Duodenal mucosa (tissue), 2 donors: ENCODE measurements around the gene KLF6.

Source experiments
- H3K27ac ChIP-seq: one replicate; pipeline ENCODE4 v1.7.0; 2013; ENCODE audit warnings: low read depth, low read length
- H3K27me3 ChIP-seq, 2 donors: one replicate each; pipeline ENCODE4 v1.7.0; 2013; ENCODE audit warnings: low read length in 2 of 2, control low read depth in 1 of 2; ENCODE audit not compliant: insufficient read depth in 2 of 2, control insufficient read depth in 1 of 2
- H3K36me3 ChIP-seq, 2 donors: one replicate each; pipeline ENCODE4 v1.7.0; 2013; ENCODE audit warnings: low read length in 2 of 2, control low read depth in 1 of 2; ENCODE audit not compliant: insufficient read depth in 2 of 2, control insufficient read depth in 1 of 2
- H3K4me1 ChIP-seq, 2 donors: one replicate each; pipeline ENCODE4 v1.7.0; 2013; ENCODE audit warnings: low read length in 2 of 2, control low read depth in 1 of 2; ENCODE audit not compliant: insufficient read depth in 2 of 2, control insufficient read depth in 1 of 2
- H3K4me3 ChIP-seq, 2 donors: one replicate each; pipeline ENCODE4 v1.7.0; 2013; ENCODE audit warnings: low read length in 2 of 2, low read depth in 1 of 2
- H3K9ac ChIP-seq, 2 donors: one replicate each; pipeline ENCODE4 v1.7.0; 2013; ENCODE audit warnings: low read length in 2 of 2, low read depth in 1 of 2
- H3K9me3 ChIP-seq, 2 donors: one replicate each; pipeline ENCODE4 v1.7.0; 2013; ENCODE audit warnings: low read length in 2 of 2, control low read depth in 1 of 2; ENCODE audit not compliant: control insufficient read depth in 1 of 2

KLF6 gene

DNA sequence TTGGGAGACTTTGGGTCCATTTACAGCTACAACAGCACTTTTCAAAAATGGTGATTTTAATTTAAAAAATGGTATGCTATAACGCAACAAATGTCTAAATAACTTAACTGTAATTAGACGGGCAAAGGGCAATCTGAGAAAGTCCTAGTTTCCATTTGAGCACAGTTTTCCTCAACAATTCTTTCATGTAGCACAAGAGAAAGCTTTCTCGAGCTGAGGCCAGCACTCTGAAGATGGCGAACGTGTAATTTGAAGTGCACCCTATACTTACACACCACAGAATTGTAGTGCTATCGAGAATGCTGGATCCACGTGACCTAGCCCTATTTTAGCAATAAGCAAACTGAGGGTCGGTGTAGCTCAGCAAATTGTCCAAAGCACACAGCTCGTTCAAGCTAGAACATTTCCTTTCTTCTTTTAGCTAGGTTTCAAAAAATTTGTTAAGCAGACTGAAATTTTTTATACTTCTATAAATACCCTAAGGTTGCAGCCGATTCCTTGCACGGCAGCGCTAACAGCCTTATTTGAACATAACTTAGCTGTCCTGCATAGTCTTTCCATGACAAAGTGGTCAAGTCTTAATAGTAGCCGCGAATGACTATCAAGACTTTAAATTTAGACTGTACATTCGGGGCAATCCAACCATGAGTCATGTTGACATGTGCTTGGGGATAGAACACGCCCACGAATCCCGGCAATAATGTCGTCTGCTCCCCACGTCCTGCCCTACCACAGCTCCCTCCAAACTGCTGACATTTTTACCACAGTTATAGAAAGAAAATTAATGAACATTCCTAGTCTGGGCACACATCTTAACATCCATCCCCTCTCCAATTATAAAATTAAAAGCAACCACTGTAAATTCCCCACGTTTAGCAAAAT is 10.0 kb downstream of the KLF6 start:
- Histone ChIP-seq H3K4me1 (peaks cover 19 to 44% of the 10 kb centered on the region in 2 donors), H3K9me3 (no peaks in the 10 kb centered on the region), H3K36me3 (peaks cover 37 to 53% of the 10 kb centered on the region in 2 donors), H3K27me3 (no peaks in the 10 kb centered on the region), H3K4me3 (no peak overlapping the region), H3K27ac (peak overlapping the region; percentile 37), H3K9ac (no peak overlapping the region)

DNA sequence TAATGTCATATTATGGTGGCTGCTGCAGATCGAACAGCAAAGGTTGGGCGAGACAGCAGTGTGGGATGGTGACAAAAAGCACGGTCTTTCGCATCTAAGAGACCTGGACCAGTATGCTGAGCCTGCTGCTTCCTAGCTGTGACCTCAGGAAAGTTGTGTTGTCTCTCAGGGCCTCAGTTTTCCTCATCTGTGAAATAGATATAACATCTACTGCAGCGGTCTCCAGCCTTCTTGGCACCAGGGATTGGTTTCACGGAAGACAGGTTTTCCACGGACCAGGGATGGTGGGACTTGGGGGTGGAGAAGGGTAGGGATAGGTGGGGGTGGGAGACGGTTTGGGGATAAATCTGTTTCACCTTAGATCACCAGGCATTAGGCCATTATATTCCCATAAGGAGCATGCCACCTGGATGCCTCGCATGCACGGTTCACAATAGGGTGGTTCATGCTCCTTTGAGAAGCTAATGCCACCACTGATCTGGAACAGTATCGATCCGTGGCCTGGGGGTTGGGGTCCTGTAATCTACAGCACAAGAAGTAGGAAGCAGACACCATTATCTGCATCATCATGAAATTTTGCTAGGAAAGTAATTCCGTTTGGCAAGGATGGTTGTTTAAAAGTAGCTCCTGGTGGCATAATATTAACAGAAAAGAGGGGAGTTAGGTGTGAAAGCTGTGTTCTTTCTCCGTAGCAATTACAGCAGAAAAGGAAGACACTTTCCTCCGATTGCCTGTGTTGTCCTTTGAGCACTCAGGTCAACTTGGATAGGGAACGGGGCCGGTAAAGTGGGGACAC is 10.8 kb downstream of the KLF6 start:
- Histone ChIP-seq H3K9ac (no peak overlapping the region), H3K27me3 (no peaks in the 10 kb centered on the region), H3K36me3 (peaks cover 28 to 45% of the 10 kb centered on the region in 2 donors), H3K27ac (no peak overlapping the region), H3K4me3 (no peak overlapping the region), H3K4me1 (peaks cover 11 to 35% of the 10 kb centered on the region in 2 donors), H3K9me3 (no peaks in the 10 kb centered on the region)

DNA sequence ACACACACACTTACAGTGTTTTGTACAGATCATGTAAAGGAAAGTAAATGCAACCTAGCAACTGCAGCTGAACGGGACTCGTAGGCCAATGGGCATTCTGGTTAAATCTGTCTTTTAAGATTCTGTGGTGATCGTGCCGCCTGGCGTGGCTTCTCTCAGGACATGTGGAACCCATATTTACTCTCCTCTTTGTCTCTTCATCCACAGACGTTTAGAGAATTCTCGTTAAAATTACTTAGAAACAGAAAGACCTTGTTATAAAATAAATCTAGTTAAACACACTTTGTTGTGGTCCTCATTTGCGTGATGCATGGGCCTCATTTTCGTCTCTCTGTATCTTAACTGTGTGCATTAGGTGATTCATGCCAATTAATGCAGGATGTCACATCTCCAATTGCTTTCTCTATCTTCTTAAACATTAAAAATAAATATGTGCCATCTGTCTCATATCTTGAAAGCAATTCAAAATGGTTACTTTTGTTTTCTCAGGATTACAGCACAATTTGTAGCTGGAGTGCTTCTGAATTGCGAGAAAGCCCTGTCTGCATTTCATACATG is 11.5 kb downstream of the KLF6 start:
- peaks cover 21 to 38% of the 10 kb centered on the region in 2 donors for H3K36me3 ChIP-seq
- no peak overlapping the region for H3K27ac ChIP-seq
- no peak overlapping the region for H3K4me3 ChIP-seq
- no peak overlapping the region for H3K9ac ChIP-seq
- peaks cover 8 to 29% of the 10 kb centered on the region in 2 donors for H3K4me1 ChIP-seq
- no peaks in the 10 kb centered on the region for H3K9me3 ChIP-seq
- H3K27me3 ChIP-seq, result no peaks in the 10 kb centered on the region

DNA sequence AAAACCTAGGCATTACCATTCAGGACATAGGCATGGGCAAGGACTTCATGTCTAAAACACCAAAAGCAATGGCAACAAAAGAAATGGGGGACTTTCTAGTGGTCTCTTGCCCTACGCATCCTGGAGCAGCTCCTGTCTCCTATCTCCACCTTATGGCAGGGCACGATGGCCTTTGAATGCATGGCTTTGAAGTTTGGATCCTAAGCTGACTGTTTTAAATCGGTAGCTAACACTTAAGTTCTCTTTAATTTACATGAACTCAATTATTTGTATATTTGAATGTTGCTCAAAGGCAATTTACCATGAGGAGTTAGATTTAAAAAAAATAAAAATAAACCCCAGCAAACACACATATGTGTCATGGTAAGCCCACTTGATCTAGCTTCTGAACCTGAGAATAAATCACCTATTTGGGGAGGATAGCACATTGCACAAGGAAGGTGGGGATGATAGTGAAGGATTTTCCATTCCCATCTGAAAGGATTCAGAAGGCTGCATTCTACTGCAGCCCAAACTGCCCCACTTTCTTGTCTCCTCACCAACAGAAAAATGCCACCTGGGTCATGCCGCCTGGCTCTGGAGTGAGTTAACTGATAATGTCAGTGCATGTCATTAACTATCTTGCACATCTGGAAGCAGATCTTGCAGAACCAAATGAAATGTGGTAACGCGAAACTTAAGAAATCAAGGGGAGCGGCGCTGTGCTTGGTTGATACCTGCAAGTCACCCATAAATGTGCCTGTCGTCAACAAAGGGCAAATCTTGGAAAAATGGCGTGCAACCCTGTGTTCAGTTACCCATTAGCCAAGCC is 12.4 kb downstream of the KLF6 start:
- Histone ChIP-seq H3K27ac (no peak overlapping the region), H3K4me1 (peaks cover 0 to 20% of the 10 kb centered on the region in 2 donors), H3K27me3 (no peaks in the 10 kb centered on the region), H3K9ac (no peak overlapping the region), H3K9me3 (no peaks in the 10 kb centered on the region), H3K36me3 (peaks cover 13 to 29% of the 10 kb centered on the region in 2 donors), H3K4me3 (no peak overlapping the region)

DNA sequence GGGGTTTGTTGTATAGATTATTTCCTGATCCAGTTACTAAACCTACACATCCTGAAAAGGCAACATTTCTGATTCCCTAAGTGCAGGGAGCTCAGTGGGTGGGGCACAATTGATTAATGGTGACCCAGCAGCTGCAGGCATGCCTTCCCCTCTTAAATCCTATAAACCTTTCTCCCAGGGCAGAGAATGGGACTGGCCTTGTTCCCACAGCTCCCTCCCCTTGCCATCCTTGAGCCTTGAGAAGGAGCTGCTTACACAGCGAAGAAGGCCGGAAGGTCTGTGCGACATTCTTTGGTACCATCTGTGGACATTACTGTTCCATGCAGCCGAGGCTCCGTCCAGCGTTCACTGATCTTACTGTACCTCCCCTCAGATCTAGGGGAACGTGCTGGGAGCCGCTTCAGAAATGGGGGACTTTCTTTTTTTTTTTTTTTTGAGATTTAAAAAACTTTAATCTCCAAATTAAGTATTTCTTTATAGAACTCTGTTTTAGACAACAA is 14.3 kb downstream of the KLF6 start:
- Histone ChIP-seq H3K27me3 (no peaks in the 10 kb centered on the region), H3K9ac (no peak overlapping the region), H3K4me1 (peaks cover 5 to 7% of the 10 kb centered on the region in 2 donors), H3K4me3 (no peak overlapping the region), H3K27ac (no peak overlapping the region), H3K36me3 (peaks cover 5 to 13% of the 10 kb centered on the region in 2 donors), H3K9me3 (no peaks in the 10 kb centered on the region)

DNA sequence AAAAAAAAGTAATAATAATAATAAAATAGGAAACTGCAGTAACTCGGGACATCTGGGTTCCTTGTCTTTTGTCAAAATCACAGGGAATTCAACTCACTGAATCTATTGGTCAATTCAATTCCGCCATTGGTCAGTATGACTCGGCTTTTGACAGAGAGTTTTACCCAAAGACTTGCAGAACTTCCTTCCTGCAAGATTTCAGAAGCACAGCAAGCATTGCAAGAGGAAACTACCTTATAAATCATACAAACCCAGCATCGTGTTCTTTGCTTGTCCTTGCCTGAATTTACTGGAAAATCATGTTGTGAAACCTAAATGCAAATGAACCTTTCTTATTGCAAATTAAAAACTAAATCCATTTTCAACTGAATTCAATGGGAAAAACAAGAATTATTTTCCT is 15.5 kb downstream of the KLF6 start:
- no peaks in the 10 kb centered on the region for H3K27me3 ChIP-seq
- no peak overlapping the region for H3K9ac ChIP-seq
- no peaks in the 10 kb centered on the region for H3K9me3 ChIP-seq
- H3K27ac ChIP-seq, result no peak overlapping the region
- H3K4me3 ChIP-seq, result no peak overlapping the region
- H3K36me3 ChIP-seq, result peaks cover 0 to 2% of the 10 kb centered on the region in 2 donors
- H3K4me1 ChIP-seq, result peaks cover 6 to 16% of the 10 kb centered on the region in 2 donors

DNA sequence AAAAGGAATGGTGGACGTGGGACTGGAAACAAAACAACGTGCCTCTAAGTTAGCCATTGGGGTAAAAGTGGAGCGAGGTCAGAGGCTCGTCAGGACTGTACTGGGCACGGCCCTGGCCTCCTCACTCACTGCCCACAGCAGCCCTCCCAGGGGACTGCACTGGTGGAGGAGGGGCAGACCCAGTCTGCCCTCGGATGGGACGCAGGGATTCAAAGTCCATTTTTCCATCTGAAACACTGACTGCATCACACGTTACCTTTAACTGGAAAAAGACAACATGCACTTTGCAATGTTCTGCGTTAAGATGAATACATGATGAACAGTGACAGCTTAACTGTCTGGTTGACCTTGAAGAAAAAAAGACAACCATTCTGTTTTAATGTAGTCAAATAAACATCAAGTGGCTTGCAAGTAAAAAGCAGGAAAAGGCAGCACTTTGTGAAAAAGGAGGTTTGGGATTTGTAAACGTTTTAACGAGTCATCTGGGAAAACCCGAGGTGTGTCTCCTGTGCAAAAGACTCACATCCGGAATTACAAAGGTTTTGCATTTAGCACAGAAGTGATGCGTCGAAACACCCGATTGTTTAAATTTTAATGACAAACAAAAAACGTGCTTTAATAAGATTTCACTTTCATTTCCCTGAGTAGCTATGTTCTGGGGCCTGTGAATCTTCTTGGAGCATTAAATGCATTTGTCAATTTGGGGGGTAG is 18.8 kb downstream of the KLF6 start:
- no peak overlapping the region for H3K4me3 ChIP-seq
- H3K27me3 ChIP-seq, result no peaks in the 10 kb centered on the region
- no peaks in the 10 kb centered on the region for H3K9me3 ChIP-seq
- no peak overlapping the region for H3K27ac ChIP-seq
- H3K4me1 ChIP-seq, result peaks cover 26 to 27% of the 10 kb centered on the region in 2 donors
- no peak overlapping the region for H3K9ac ChIP-seq
- H3K36me3 ChIP-seq, result no peaks in the 10 kb centered on the region

DNA sequence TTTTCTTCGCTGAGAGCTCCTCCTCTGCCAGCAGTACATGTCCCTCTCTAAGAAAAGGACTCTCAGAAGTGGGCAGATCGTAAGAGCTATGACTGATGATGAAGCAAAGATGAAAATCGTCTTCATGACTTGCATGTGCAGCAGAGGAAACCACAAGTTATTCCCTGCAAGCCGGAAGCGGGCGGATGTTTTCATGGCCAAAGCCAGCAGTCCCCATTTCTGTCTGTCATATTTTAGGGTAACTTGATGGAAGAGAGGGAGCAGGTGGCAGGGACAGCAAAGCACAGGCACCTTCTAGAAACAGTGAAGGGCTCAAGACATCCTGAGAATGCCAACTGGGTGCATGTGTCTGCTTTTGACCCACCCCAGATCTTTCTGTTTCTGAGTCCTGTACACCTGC is 19.9 kb downstream of the KLF6 start:
- H3K27ac ChIP-seq, result no peak overlapping the region

DNA sequence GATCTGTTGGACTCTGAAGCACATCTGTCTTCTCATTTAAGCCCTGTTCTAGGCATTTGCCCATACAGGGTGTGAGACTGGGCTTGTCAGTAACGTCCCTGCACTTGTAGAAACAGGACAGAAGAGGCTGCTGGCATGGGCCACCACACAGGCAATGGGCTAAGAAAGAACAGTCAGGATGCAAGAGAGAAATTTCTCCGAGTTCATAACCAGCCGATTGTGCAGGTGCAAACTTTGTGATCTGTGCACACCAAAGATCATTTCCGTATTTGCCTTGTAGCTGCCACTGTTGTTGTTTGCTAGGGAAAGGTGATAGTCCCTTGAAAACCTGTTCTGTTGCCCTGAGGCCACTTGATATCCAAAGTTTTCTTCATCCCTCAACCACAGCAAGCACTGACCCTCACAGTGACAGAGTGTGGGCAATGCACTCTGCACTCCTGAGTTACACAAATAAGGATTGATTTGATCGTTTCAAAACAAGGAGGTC is 20.3 kb downstream of the KLF6 start:
- no peak overlapping the region for H3K27ac ChIP-seq
- H3K9me3 ChIP-seq, result no peaks in the 10 kb centered on the region

More for the DNA sequence above, 19.9 kb downstream of the KLF6 start:
- Histone ChIP-seq H3K36me3 (no peaks in the 10 kb centered on the region), H3K9ac (peak overlapping the region in 1 of 2 donors; percentile 13), H3K4me3 (no peak overlapping the region), H3K27me3 (no peaks in the 10 kb centered on the region), H3K4me1 (peaks cover 26 to 27% of the 10 kb centered on the region in 2 donors), H3K9me3 (no peaks in the 10 kb centered on the region)

More for the DNA sequence above, 20.3 kb downstream of the KLF6 start:
- Histone ChIP-seq H3K4me1 (peaks cover 26 to 27% of the 10 kb centered on the region in 2 donors), H3K9ac (peak overlapping the region in 1 of 2 donors; percentile 13), H3K27me3 (no peaks in the 10 kb centered on the region), H3K4me3 (peak overlapping the region in 1 of 2 donors; percentile 19), H3K36me3 (no peaks in the 10 kb centered on the region)
